ENCODE results near the gene ALX4.

The ALX4 gene

GRCh38 chr11:44301564-44302271 lies 8.2 kb downstream of the ALX4 start (continued):
- TF ChIP-seq ZNF350 (tag by site-specific recombination; IDR thresholded peaks at IDR 0.05) (no peak), ZNF148 (tag by site-specific recombination; IDR thresholded peaks at IDR 0.05; ENCODE audit: borderline replicate concordance) (no peak), ZNF544 (tag by site-specific recombination; IDR thresholded peaks at IDR 0.05) (no peak), GLIS1 (tag by site-specific recombination; IDR thresholded peaks at IDR 0.05) (0 out of 2 replicates have a peak, but pooled peaks have one; percentile 43), ZFHX2 (tag by site-specific recombination; conservative IDR thresholded peaks at IDR 0.05) (peak; percentile 45), ZNF701 (tag by site-specific recombination; IDR thresholded peaks at IDR 0.05) (no peak), ZNF155 (tag by site-specific recombination; IDR thresholded peaks at IDR 0.05) (no peak), ZNF121 (tag by site-specific recombination; IDR thresholded peaks at IDR 0.05) (no peak)

- peaks cover 0 to 5% of the 10 kb centered on the region in 2 experiments; a peak in 1 of 3 replicates for H3K36me3 ChIP-seq (ENCODE audit: control insufficient read depth in 2 of 2, insufficient read depth in 1 of 2, low read length in 2 of 2)
- TF ChIP-seq ZNF350 (tag by site-specific recombination; IDR thresholded peaks at IDR 0.05): no peak
- TF ChIP-seq ZNF658 (tag by site-specific recombination; IDR thresholded peaks at IDR 0.05): no peak
- no peak for TF ChIP-seq ZNF274 (IDR thresholded peaks at IDR 0.05; ENCODE audit: low read length)
- no peak for TF ChIP-seq ZNF274 (tag by site-specific recombination; IDR thresholded peaks at IDR 0.05; ENCODE audit: borderline replicate concordance)
- TF ChIP-seq PRDM2 (tag by site-specific recombination; IDR thresholded peaks at IDR 0.05; ENCODE audit: borderline replicate concordance): no peak
- TF ChIP-seq INSM2 (tag by site-specific recombination; IDR thresholded peaks at IDR 0.05): no peak
- peak; percentile 19; the same call in 1 of the 2 replicates for TF ChIP-seq GLIS1 (tag by site-specific recombination; IDR thresholded peaks at IDR 0.05)
- ChIA-PET POLR2A (no interaction called here), CTCF (interaction anchor here (0.5 to 2.3 kb wide), 2 partner anchors 15 to 606 kb away, joined by 3 to 12 read pairs; no protein-coding TSS in a partner anchor)
- no peaks in the 10 kb centered on the region for H3K9me3 ChIP-seq (ENCODE audit: control insufficient read depth, insufficient read depth, low read depth, low read length)
- H3K4me1 ChIP-seq (ENCODE audit: control insufficient read depth, insufficient read depth, low read length): no peaks in the 10 kb centered on the region
- no peak overlapping the region for H3K27ac ChIP-seq (ENCODE audit: extremely low read depth, low read depth, low read length)
- no peak overlapping the region for H3K4me3 ChIP-seq (ENCODE audit: low read depth, low read length)
Measured at GRCh38 chr11:44300844-44301563, 8.9 kb downstream of the ALX4 start.
